Testis (tissue), 2 donors: ENCODE data around the gene TNS3.

ENCODE experiments used
- CTCF ChIP-seq, 3 experiments: fragments of 450-650 bp in 2 of 3; fragments of 200-600 bp in 1 of 3; sonication (generic) in 1 of 3; IDR thresholded peaks; one replicate each; pipeline ENCODE4 v1.5.1; 2016 to 2019; ENCODE audit warnings: antibody characterized with exemption in 3 of 3, mild to moderate bottlenecking in 2 of 3, moderate library complexity in 1 of 3
- POLR2A ChIP-seq: fragments of 450-650 bp; IDR thresholded peaks from one replicate; pipeline ENCODE4 v1.6.1; 2017; ENCODE audit warnings: antibody characterized with exemption, mild to moderate bottlenecking, moderate library complexity

GRCh38 chr7:47515305-47515834, 66.5 kb downstream of the TNS3 start:
- TF ChIP-seq CTCF (IDR thresholded peaks at IDR 0.05) (no peak), POLR2A (no peak)
